ENCODE data around the gene RAD51B.

The RAD51B gene

GRCh38 chr14:68412505-68413465 is 593.2 kb downstream of the RAD51B start:
- no peaks in the 10 kb centered on the region for H4K20me1 ChIP-seq (ENCODE audit: insufficient read depth, low read length)
- no peaks in the 10 kb centered on the region for H3K27me3 ChIP-seq (replicated peaks; ENCODE audit: insufficient read depth, low read length)
- H3K36me3 ChIP-seq (replicated peaks; ENCODE audit: insufficient read depth, low read length) = no peaks in the 10 kb centered on the region
- DNase-seq = no peak
- no peaks in the 10 kb centered on the region for H3K4me1 ChIP-seq (ENCODE audit: low read length)
- no peaks in the 10 kb centered on the region for H3K79me2 ChIP-seq (ENCODE audit: low read length)
- H2AFZ ChIP-seq (ENCODE audit: low read length) = no peak overlapping the region
- H3K9me2 ChIP-seq (replicated peaks; ENCODE audit: insufficient read depth, low read length) = no peaks in the 10 kb centered on the region
- no peaks in the 10 kb centered on the region for H3F3A ChIP-seq (ENCODE audit: insufficient read depth, low read length)
- TF ChIP-seq EZH2 (optimal IDR thresholded peaks at IDR 0.05; ENCODE audit: low read depth, low read length) = no peak
- TF ChIP-seq EZH2phosphoT487 (IDR thresholded peaks at IDR 0.05; ENCODE audit: low read length) = no peak
- TF ChIP-seq CTCF (IDR thresholded peaks at IDR 0.05; ENCODE audit: low read length) = no peak
- H3K4me3 ChIP-seq (ENCODE audit: low read length) = no peak overlapping the region
- H3K9me3 ChIP-seq (replicated peaks; ENCODE audit: insufficient read depth, low read length) = no peaks in the 10 kb centered on the region
- H3K4me2 ChIP-seq (ENCODE audit: low read depth, low read length) = no peak overlapping the region
- no peak overlapping the region for H3K27ac ChIP-seq (ENCODE audit: low read length)
- no peak overlapping the region for H3K9ac ChIP-seq (ENCODE audit: low read length)

- no peaks in the 10 kb centered on the region for H3K4me1 ChIP-seq (ENCODE audit: low read length)
- no peaks in the 10 kb centered on the region for H3K36me3 ChIP-seq (replicated peaks; ENCODE audit: insufficient read depth, low read length)
- H3K79me2 ChIP-seq (ENCODE audit: low read length) = no peaks in the 10 kb centered on the region
- no peak overlapping the region for H3K4me2 ChIP-seq (ENCODE audit: low read depth, low read length)
- no peak overlapping the region for H3K4me3 ChIP-seq (ENCODE audit: low read length)
- H3K27ac ChIP-seq (ENCODE audit: low read length) = no peak overlapping the region
- H3F3A ChIP-seq (ENCODE audit: insufficient read depth, low read length) = no peaks in the 10 kb centered on the region
- no peak for DNase-seq
- no peaks in the 10 kb centered on the region for H3K9me3 ChIP-seq (replicated peaks; ENCODE audit: insufficient read depth, low read length)
- no peak overlapping the region for H3K9ac ChIP-seq (ENCODE audit: low read length)
- H4K20me1 ChIP-seq (ENCODE audit: insufficient read depth, low read length) = no peaks in the 10 kb centered on the region
- no peak overlapping the region for H2AFZ ChIP-seq (ENCODE audit: low read length)
- no peaks in the 10 kb centered on the region for H3K9me2 ChIP-seq (replicated peaks; ENCODE audit: insufficient read depth, low read length)
- no peaks in the 10 kb centered on the region for H3K27me3 ChIP-seq (replicated peaks; ENCODE audit: insufficient read depth, low read length)
- TF ChIP-seq CTCF (IDR thresholded peaks at IDR 0.05; ENCODE audit: low read length) (no peak), EZH2 (optimal IDR thresholded peaks at IDR 0.05; ENCODE audit: low read depth, low read length) (no peak), EZH2phosphoT487 (IDR thresholded peaks at IDR 0.05; ENCODE audit: low read length) (no peak)
Measured at GRCh38 chr14:68413509-68413908, 593.9 kb downstream of the RAD51B start.

- Histone ChIP-seq H3K79me2 (ENCODE audit: low read length) (no peaks in the 10 kb centered on the region), H3K9ac (ENCODE audit: low read length) (no peak overlapping the region), H3K4me2 (ENCODE audit: low read depth, low read length) (no peak overlapping the region), H3F3A (ENCODE audit: insufficient read depth, low read length) (no peaks in the 10 kb centered on the region), H3K27me3 (replicated peaks; ENCODE audit: insufficient read depth, low read length) (no peaks in the 10 kb centered on the region), H2AFZ (ENCODE audit: low read length) (no peak overlapping the region), H3K9me2 (replicated peaks; ENCODE audit: insufficient read depth, low read length) (no peaks in the 10 kb centered on the region), H3K27ac (ENCODE audit: low read length) (no peak overlapping the region), H3K36me3 (replicated peaks; ENCODE audit: insufficient read depth, low read length) (no peaks in the 10 kb centered on the region), H3K4me3 (ENCODE audit: low read length) (no peak overlapping the region), H3K9me3 (replicated peaks; ENCODE audit: insufficient read depth, low read length) (no peaks in the 10 kb centered on the region), H4K20me1 (ENCODE audit: insufficient read depth, low read length) (no peaks in the 10 kb centered on the region), H3K4me1 (ENCODE audit: low read length) (no peaks in the 10 kb centered on the region)
- no peak for DNase-seq
- TF ChIP-seq CTCF (IDR thresholded peaks at IDR 0.05; ENCODE audit: low read length) = no peak
- TF ChIP-seq EZH2 (optimal IDR thresholded peaks at IDR 0.05; ENCODE audit: low read depth, low read length) = no peak
- TF ChIP-seq EZH2phosphoT487 (IDR thresholded peaks at IDR 0.05; ENCODE audit: low read length) = no peak
Measured at GRCh38 chr14:68414121-68414520, 594.5 kb downstream of the RAD51B start.
